Stimulated activated effector memory CD8-positive, alpha-beta T cell treated with anti-CD3 and anti-CD28 coated beads, Interleukin-12 subunit alpha, Interleukin-12 subunit beta, amount 100 ng/mL, for 72 hours (primary cell): Measurements from ENCODE around the gene BBLN.
"Not testable (repeated sequence)": the region's sequence is repeated elsewhere in the genome, so short reads cannot be mapped to it uniquely, and the experiment has no call there.

Experiments
- ATAC-seq: fragments of 150-1000 bp; cut with Tn5 transposase; 2 replicates; pipeline ENCODE4 v1.10.0; 2021
- DNase-seq, 2 donors: peaks; one replicate each; pipeline ENCODE4 v3.0.0; 2021 to 2022; ENCODE audit warnings: low spot score in 2 of 2
- H3K27ac Mint-ChIP-seq: one replicate; pipeline ENCODE4 v1.8.0; 2022; ENCODE audit warnings: mild to moderate bottlenecking, mixed read lengths
- H3K36me3 Mint-ChIP-seq: one replicate; pipeline ENCODE4 v1.8.0; 2022; ENCODE audit warnings: mild to moderate bottlenecking, mixed read lengths
- H3K4me1 Mint-ChIP-seq: one replicate; pipeline ENCODE4 v1.8.0; 2022; ENCODE audit warnings: mixed read lengths
- H3K4me3 Mint-ChIP-seq: one replicate; pipeline ENCODE4 v1.8.0; 2022; ENCODE audit warnings: mild to moderate bottlenecking, mixed read lengths
- H3K9me3 Mint-ChIP-seq: one replicate; pipeline ENCODE4 v1.8.0; 2022; ENCODE audit warnings: mixed read lengths

The BBLN gene

DNA sequence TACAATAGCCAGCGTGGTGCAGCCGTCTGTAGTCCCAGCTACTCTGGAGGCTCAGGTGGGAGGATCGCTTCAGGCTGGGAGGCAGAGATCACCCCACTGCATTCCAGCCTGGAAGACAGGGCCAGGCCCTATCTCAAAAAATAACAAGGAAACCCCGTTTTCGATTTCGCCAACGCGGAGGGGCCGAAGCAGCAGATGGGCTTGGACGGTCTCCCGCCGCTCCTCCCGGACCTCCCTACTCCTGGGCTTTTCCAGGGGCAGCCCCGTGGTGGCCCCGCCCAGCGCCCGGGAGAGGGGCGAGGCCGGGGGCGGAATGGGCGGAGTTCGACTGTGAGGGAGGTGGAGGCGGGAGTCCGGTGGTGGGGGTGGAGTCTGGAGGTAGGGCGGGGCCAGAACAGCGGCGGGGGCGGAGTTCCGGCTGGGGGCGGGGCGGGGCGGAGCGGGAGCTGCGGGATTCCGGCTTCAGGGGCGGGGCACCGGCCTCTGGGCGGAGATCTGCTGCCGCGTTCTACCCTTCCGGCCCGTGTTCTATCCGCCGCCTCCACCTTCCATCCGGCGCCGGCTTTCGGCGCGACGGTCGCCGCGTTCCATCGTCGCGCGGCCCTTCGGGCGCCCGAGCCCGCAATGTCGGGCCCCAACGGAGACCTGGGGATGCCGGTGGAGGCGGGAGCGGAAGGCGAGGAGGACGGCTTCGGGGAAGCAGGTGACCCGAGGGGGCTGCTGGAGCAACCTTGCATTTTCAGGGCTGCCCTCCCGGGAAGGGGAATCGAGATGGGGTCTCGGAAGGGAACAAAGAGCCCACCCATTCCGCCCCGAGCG is at the start of gene BBLN:
Gene BBLN (plus strand): TSS at position 482 of the 819 bp plus-strand sequence. CDS start 143 bp downstream, at position 625.
- peaks cover 37% of the 10 kb centered on the region for H3K36me3 Mint-ChIP-seq
- H3K4me3 Mint-ChIP-seq, result peak within 1 kb of the TSS; percentile 72
- H3K9me3 Mint-ChIP-seq, result no peaks in the 10 kb centered on the region
- DNase-seq, result peak; percentile 80 to 94
- ATAC-seq, result peak; percentile 92
- peak within 1 kb of the TSS; percentile 91 for H3K27ac Mint-ChIP-seq
- peaks cover 25% of the 10 kb centered on the region for H3K4me1 Mint-ChIP-seq

DNA sequence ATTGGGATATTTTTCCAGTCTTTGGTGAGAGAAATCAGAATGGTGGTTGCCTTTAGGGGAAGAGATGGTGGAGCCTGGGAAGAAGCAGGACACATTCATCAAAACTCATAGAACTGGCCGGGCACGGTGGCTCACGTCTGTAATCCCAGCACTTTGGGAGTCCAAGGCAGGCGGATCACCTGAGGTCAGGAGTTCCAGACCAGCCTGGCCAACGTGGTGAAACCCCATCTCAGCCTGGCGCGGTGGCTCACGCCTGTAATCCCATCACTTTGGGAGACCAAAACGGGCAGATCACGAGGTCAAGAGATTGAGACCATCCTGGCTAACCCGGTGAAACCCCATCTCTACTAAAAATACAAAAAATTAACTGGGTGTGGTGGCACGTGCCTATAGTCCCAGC is 48.3 kb upstream of the BBLN start:
- not testable (repeated sequence) for DNase-seq, H3K27ac Mint-ChIP-seq, H3K4me3 Mint-ChIP-seq, H3K4me1 Mint-ChIP-seq, ATAC-seq, H3K9me3 Mint-ChIP-seq
- H3K36me3 Mint-ChIP-seq, result peaks cover 45% of the 10 kb centered on the region

DNA sequence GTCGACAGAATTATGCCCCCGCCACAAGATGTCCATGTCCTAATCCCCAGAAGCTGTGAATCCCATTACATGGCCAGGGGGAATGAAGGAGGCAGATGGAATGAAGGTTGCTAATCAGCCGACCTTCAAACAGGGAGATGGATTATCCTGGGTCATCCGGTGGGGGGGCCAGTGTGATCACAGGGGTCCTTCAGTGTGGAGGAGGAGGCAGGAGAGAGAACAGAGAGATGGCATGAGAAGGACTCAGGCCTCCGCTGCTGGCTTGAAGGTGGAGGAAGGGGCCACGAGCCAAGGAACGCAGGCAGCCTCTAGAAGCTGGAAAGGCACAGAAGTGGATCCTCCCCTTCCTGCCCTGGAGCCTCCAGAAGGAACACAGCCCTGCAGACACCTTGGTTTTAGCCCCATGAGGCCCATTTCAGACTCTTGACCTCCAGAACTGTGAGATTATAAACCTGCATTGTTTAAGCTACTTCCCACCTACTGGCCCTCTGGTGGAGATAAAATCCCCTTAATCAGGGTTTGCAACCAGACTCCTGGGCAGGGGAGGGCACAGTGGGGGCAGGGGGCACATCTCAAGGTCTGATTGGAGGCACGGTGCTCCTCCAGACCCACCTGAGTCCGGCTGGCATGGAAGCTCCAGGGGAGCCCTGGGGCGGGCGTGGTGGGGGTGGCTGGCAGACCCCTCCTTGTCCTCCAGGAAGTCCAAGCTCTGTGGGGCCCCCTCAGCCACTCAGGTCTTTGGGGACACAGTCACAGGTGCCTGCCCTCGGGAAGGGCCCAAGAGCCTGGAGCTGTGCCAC is 46.3 kb upstream of the BBLN start:
- peaks cover 19% of the 10 kb centered on the region for H3K4me1 Mint-ChIP-seq
- H3K27ac Mint-ChIP-seq, result no peak overlapping the region
- ATAC-seq (no peak), DNase-seq (no peak)
- no peak overlapping the region for H3K4me3 Mint-ChIP-seq
- H3K36me3 Mint-ChIP-seq, result peaks cover 33% of the 10 kb centered on the region
- no peaks in the 10 kb centered on the region for H3K9me3 Mint-ChIP-seq

GRCh38 chr9:128114326-128115186 is 45.5 kb upstream of the BBLN start:
- no peak overlapping the region for H3K4me3 Mint-ChIP-seq
- no peak overlapping the region for H3K27ac Mint-ChIP-seq
- H3K9me3 Mint-ChIP-seq, result no peaks in the 10 kb centered on the region

GRCh38 chr9:128115187-128116103 is 44.6 kb upstream of the BBLN start:
- ATAC-seq (peak; percentile 57), DNase-seq (no peak)
- peak overlapping the region; percentile 48 for H3K27ac Mint-ChIP-seq
- H3K4me1 Mint-ChIP-seq, result peaks cover 14% of the 10 kb centered on the region
- peaks cover 23% of the 10 kb centered on the region for H3K36me3 Mint-ChIP-seq
- no peak overlapping the region for H3K4me3 Mint-ChIP-seq
- H3K9me3 Mint-ChIP-seq, result no peaks in the 10 kb centered on the region

More at GRCh38 chr9:128114326-128115186, 45.5 kb upstream of the BBLN start:
- Mint-ChIP-seq H3K4me1 (peaks cover 17% of the 10 kb centered on the region), H3K36me3 (peaks cover 32% of the 10 kb centered on the region)
- ATAC-seq (no peak), DNase-seq (no peak)

DNA sequence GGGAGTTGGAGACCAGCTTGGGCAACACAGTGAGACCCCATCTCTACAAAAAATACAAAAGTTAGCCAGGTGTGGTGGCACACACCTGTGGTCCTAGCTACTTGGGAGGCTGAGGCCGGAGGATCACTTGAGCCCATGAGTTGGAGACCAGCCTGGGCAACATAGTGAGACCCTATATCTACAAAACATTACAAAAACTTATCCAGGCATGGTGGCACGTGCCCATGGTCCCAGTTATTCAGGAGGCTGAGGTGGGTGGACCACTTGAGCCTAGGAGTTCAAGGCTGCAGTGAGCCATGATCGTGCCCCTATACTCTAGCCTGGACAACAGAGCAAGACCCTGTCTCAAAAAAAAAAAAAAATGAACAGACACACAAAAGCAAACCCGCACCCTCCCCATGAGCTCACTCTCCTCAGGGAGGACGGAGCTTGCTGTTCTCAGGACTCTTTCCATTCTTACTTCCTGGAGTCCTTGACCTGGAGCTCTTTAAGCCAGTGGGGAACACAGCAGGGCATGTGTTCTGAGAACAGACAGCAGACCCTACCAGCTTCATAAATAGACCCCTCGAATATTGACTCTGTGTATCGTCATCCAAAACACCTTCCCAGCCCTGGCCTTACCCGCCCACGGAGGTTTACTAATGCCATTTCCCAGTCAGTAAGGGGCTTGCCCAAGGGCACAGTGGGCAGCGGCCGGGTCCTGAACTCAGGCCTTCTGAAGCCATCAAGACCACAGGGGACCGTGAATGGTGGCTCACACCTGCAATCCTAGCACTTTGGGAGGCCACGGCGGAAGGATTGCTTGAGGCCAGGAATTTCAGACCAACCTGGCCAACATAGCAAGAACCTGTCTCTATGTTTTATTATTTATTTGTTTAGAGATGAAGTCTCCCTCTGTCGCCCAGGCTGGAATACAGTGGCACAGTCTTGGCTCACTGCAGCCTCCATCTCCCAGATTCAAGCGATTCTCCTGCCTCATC is 43.7 kb upstream of the BBLN start:
- Mint-ChIP-seq H3K4me3 (no peak overlapping the region), H3K9me3 (no peaks in the 10 kb centered on the region), H3K36me3 (peaks cover 24% of the 10 kb centered on the region), H3K4me1 (peaks cover 14% of the 10 kb centered on the region), H3K27ac (peak overlapping the region; percentile 48)
- ATAC-seq (no peak), DNase-seq (no peak)

GRCh38 chr9:128117613-128118471 is 42.2 kb upstream of the BBLN start:
- DNase-seq (peak; percentile 100), ATAC-seq (peak; percentile 78)
- H3K27ac Mint-ChIP-seq, result peak overlapping the region; percentile 45
- peaks cover 39% of the 10 kb centered on the region for H3K36me3 Mint-ChIP-seq
- H3K4me3 Mint-ChIP-seq, result no peak overlapping the region
- peaks cover 14% of the 10 kb centered on the region for H3K4me1 Mint-ChIP-seq
- no peaks in the 10 kb centered on the region for H3K9me3 Mint-ChIP-seq

DNA sequence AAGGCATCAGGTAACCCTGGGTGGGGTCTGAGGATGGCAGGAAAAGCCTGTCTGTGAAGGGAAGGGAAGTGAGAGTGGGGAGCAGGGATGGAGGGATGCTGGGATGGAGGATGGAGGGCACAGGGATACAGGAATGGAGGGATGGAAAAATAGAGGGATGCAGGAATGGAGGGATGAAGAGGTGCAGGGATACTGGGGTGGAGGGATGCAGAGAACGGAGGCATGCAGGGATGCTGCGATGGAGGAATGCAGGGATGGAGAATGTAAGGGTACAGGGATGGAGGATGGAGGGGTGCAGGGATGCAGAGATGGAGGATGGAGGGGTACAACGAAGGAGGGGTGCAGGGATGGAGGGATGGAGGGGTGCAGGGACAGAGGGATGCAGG is 41.6 kb upstream of the BBLN start:
- ATAC-seq (no peak), DNase-seq (no peak)
- Mint-ChIP-seq H3K4me3 (no peak overlapping the region), H3K9me3 (no peaks in the 10 kb centered on the region), H3K27ac (peak overlapping the region; percentile 45), H3K4me1 (peaks cover 14% of the 10 kb centered on the region), H3K36me3 (peaks cover 45% of the 10 kb centered on the region)

DNA sequence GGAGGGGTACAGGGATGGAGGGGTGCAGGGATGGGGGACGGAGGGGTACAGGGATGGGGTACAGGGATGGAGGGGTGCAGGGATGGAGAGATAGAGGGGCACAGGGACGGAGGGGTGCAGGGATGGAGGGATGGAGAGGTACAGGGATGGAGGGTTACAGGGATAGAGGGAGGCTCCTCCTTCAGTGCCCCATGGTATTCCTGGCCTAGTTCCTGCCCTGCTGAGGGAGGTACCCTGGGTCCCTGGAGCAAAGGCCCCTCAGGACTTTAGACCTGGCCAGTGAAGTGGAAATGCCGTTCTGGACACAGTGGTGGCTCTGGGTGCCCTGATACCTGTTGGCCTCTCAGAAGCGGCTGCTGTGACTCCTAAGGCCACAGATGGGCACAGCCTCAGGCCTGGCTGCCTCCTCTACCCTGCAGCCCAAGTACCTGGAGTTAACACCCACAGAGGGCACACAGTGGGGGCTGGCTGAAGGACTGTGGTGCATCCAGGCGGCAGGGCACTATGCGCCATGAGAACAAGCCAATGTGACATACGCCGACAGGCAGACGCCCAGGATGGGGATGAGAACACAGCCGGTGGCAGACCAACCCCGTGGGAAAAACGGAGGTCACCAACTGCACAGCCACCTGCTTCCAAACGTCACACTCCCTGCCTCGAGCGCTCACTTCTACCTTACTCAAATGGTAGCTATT is 40.9 kb upstream of the BBLN start:
- H3K27ac Mint-ChIP-seq, result peak overlapping the region; percentile 45
- DNase-seq (no peak), ATAC-seq (no peak)
- H3K4me1 Mint-ChIP-seq, result peaks cover 14% of the 10 kb centered on the region
- H3K4me3 Mint-ChIP-seq, result no peak overlapping the region
- H3K36me3 Mint-ChIP-seq, result peaks cover 51% of the 10 kb centered on the region
- H3K9me3 Mint-ChIP-seq, result no peaks in the 10 kb centered on the region

- Mint-ChIP-seq H3K4me3 (no peak overlapping the region), H3K27ac (no peak overlapping the region), H3K36me3 (peaks cover 51% of the 10 kb centered on the region), H3K9me3 (no peaks in the 10 kb centered on the region), H3K4me1 (peaks cover 24% of the 10 kb centered on the region)
- DNase-seq, result no peak
- no peak for ATAC-seq
These were observed 39.9 kb upstream of the BBLN start for GRCh38 chr9:128120061-128120740.

GRCh38 chr9:128120741-128121465 is 39.2 kb upstream of the BBLN start:
- peaks cover 31% of the 10 kb centered on the region for H3K4me1 Mint-ChIP-seq
- H3K4me3 Mint-ChIP-seq, result no peak overlapping the region

More at GRCh38 chr9:128120741-128121465, 39.2 kb upstream of the BBLN start:
- Mint-ChIP-seq H3K9me3 (no peaks in the 10 kb centered on the region), H3K27ac (no peak overlapping the region), H3K36me3 (peaks cover 51% of the 10 kb centered on the region)
- ATAC-seq (no peak), DNase-seq (no peak)
